Pancreas (tissue), 10 donors: ENCODE measurements around the gene MLH1. TPM values are rescaled to one million over a fixed set of nuclear protein-coding genes. Genes with fewer than 3 reads are reported as not detected.

Experiments used
- ATAC-seq, 4 donors: fragments of 200-7000 bp; cut with Tn5 transposase; one replicate each; pipeline versions ENCODE4 v1.8.0 to v1.9.1; 2020; ENCODE audit warnings: mild to moderate bottlenecking in 4 of 4, moderate library complexity in 4 of 4
- DNase-seq, 6 donors: peaks; one replicate each; pipeline ENCODE4 v3.0.0-alpha.2; 2020
- FAIRE-seq: peaks from 2 replicates; lab custom pipeline; 2012; peaks lifted over from hg19 to GRCh38; lab: Jason Lieb, UNC
- H3K27ac ChIP-seq, 4 donors: fragments of 200-600 bp; sonication (generic); 1 replicate in 3 of 4; 2 replicates in 1 of 4; pipeline versions ENCODE4 v1.5.0 to v1.8.0; 2020
- H3K27me3 ChIP-seq, 4 donors: fragments of 200-600 bp; one replicate each; pipeline ENCODE4 v1.8.0; 2021
- H3K36me3 ChIP-seq, 3 donors: fragments of 200-600 bp; sonication (generic) in 1 of 3; one replicate each; pipeline versions ENCODE4 v1.5.0 to v1.8.0; 2020 to 2021
- H3K4me1 ChIP-seq, 3 donors: fragments of 200-600 bp; one replicate each; pipeline ENCODE4 v1.8.0; 2021
- H3K4me3 ChIP-seq, 4 donors: fragments of 200-600 bp; sonication (generic) in 2 of 4; one replicate each; pipeline versions ENCODE4 v1.5.0 to v1.8.0; 2020 to 2021
- H3K9me3 ChIP-seq, 4 donors: fragments of 200-600 bp; one replicate each; pipeline ENCODE4 v1.8.0; 2021
- CTCF ChIP-seq, 4 donors: fragments of 200-600 bp; sonication (generic) in 3 of 4; IDR thresholded peaks; one replicate each; pipeline versions ENCODE4 v1.5.0 to v1.8.0; 2021; ENCODE audit warnings: antibody characterized with exemption in 4 of 4
- WGBS, 2 donors: extraction: QIAGEN DNeasy Blood & Tissue Kit; methylation state at CpG; one replicate each; pipeline ENCODE4 v1.1.7; 2013; 5-methylcytosine and 5-hydroxymethylcytosine counted together
- intact Hi-C, 3 donors: fragments of 100-400 bp; cut with DNase I; formaldehyde crosslinking; loops; one replicate each; pipeline versions ENCODE4 v1.11.1 to v1.14.2; 2022
- polyA plus RNA-seq, 2 donors: library from polyadenylated mRNA; stranded (reverse); fragments of 200-250 nt; gene quantifications; one replicate each; pipeline ENCODE4 v1.2.3, GENCODE V29; 2013
- total RNA-seq, 6 donors: library from RNA; stranded (reverse); fragmentation: NEBNext Ultra II Directional in 4 of 6; extraction: Animal tissue kit (Norgen Biotek cat#: 25700) in 4 of 6; gene quantifications; one replicate each; pipeline versions ENCODE4 v1.2.1 to v1.2.4, GENCODE V29; 2021 to 2023
- donor health status: healthy with polysubstance abuse.
- donor health status: DM: no; HTN: no; CAD: no; lungs with moderate emphysema.
- donor health status: DM: no; HTN: no; CAD: no.
- donor health status: control.
- donor health status: control.
- donor health status: Bipolar disorder and iron deficiency.
- donor health status: DM: yes; HTN: yes; CAD: no.
- donor health status: DM: no; HTN: no; CAD: no.
- donor health status: DM: no; HTN: no; CAD: no.
- donor health status: DM: yes; HTN: yes; CAD: no.

MLH1 gene
- total and polyA plus RNA-seq, 8 donors: 7.9 to 16.4 (median 13.3) TPM

GRCh38 chr3:36991147-36991546, 2.2 kb upstream of the MLH1 start:
- H3K9me3 ChIP-seq: no peaks in the 10 kb centered on the region
- H3K4me3 ChIP-seq: peak overlapping the region in 2 of 4 donors; percentile 45 to 73
- no peak for DNase-seq
- H3K36me3 ChIP-seq: peaks cover 0 to 12% (median 0%) of the 10 kb centered on the region in 3 donors
- no peak for ATAC-seq
- H3K27ac ChIP-seq: no peak overlapping the region
- TF ChIP-seq CTCF (IDR thresholded peaks at IDR 0.05): no peak
- intact Hi-C loops: no loop called here
- WGBS, 2 donors: 77 to 89% methylated on average over 3 of the region's 3 CpGs
- no peak for FAIRE-seq
- H3K4me1 ChIP-seq: peaks cover 25 to 40% (median 35%) of the 10 kb centered on the region in 3 donors
- no peaks in the 10 kb centered on the region for H3K27me3 ChIP-seq

DNA sequence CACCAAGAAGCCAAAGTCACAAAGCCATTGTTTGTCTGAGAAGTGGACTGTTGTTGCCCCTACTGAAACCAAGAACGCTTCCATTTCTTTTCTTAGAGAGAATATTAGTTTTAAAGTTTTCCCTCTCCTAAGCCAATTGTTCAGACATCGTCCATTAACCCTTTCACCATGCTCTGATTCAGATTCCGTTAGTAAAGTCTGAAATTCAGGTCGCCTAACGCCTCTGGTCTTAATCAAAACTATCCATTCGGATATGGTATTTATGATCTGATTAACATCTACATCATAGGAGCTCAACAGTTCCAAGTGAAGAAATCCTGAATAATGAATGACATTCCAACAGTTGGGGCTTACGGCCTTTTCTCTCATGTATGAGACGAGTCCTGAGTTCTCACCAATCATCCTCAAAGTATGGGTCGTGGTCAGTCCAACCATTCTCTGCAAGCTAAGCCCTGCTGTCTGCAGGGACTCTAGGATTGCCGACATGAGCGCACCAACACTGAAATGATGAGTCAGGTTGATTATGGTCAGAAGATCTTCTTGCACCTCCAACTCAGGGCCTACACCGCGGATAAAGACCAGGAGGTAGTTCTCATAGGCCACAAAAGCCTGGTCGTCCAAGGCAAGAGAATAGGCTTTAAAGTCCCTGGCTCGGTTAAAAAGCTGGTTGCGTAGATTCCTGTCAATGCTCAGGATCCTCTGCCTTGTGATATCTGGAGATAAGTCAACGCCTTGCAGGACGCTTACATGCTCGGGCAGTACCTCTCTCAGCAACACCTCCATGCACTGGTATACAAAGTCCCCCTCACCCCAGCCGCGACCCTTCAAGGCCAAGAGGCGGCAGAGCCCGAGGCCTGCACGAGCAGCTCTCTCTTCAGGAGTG, 1.2 kb upstream of the MLH1 start:
- H3K4me1 ChIP-seq: peaks cover 25 to 43% (median 35%) of the 10 kb centered on the region in 3 donors
- no peak for TF ChIP-seq CTCF (IDR thresholded peaks at IDR 0.05)
- FAIRE-seq: no peak
- WGBS, 2 donors: 9 to 13% methylated on average over 24 of the region's 24 CpGs
- DNase-seq: peak in 1 of 6 donors; percentile 15
- H3K9me3 ChIP-seq: no peaks in the 10 kb centered on the region
- no peaks in the 10 kb centered on the region for H3K27me3 ChIP-seq
- peaks cover 0 to 10% (median 0%) of the 10 kb centered on the region in 3 donors for H3K36me3 ChIP-seq
- H3K4me3 ChIP-seq: peak overlapping the region; percentile 45 to 73 (median 57)
- intact Hi-C loops: no loop called here
- peak in 2 of 4 donors; percentile 0 to 2 for ATAC-seq
- peak overlapping the region; percentile 97 to 99 (median 97) for H3K27ac ChIP-seq

DNA sequence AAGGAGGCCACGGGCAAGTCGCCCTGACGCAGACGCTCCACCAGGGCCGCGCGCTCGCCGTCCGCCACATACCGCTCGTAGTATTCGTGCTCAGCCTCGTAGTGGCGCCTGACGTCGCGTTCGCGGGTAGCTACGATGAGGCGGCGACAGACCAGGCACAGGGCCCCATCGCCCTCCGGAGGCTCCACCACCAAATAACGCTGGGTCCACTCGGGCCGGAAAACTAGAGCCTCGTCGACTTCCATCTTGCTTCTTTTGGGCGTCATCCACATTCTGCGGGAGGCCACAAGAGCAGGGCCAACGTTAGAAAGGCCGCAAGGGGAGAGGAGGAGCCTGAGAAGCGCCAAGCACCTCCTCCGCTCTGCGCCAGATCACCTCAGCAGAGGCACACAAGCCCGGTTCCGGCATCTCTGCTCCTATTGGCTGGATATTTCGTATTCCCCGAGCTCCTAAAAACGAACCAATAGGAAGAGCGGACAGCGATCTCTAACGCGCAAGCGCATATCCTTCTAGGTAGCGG, 452 bp upstream of the MLH1 start, which contains the start of gene EPM2AIP1:
EPM2AIP1 (minus strand) TSS at position 326 of the 520 bp plus-strand sequence; CDS start at position 272, 54 bp downstream.
- peak within 1 kb of the TSS; percentile 97 to 99 (median 98) for H3K27ac ChIP-seq
- WGBS, 2 donors: 0 to 1% methylated on average over 46 to 48 of the region's 48 CpGs
- no peaks in the 10 kb centered on the region for H3K9me3 ChIP-seq
- DNase-seq (peak in 4 of 6 donors; percentile 85 to 99 (median 96)), FAIRE-seq (peak; percentile 99), ATAC-seq (peak; percentile 35 to 94 (median 90))
- peaks cover 0 to 16% (median 0%) of the 10 kb centered on the region in 3 donors for H3K36me3 ChIP-seq
- no peaks in the 10 kb centered on the region for H3K27me3 ChIP-seq
- peak within 1 kb of the TSS; percentile 53 to 73 (median 57) for H3K4me3 ChIP-seq
- TF ChIP-seq CTCF (IDR thresholded peaks at IDR 0.05): no peak
- peaks cover 25 to 43% (median 35%) of the 10 kb centered on the region in 3 donors for H3K4me1 ChIP-seq
- intact Hi-C loops: no loop called here

- 83 to 95% methylated on average over 2 of the region's 2 CpGs for WGBS, 2 donors
- no peak for TF ChIP-seq CTCF (IDR thresholded peaks at IDR 0.05)
- Histone ChIP-seq H3K4me1 (no peaks in the 10 kb centered on the region), H3K36me3 (peaks cover 0 to 22% (median 21%) of the 10 kb centered on the region in 3 donors), H3K4me3 (no peak overlapping the region), H3K9me3 (no peaks in the 10 kb centered on the region), H3K27ac (no peak overlapping the region), H3K27me3 (no peaks in the 10 kb centered on the region)
- FAIRE-seq (no peak), DNase-seq (no peak), ATAC-seq (no peak)
- intact Hi-C loops: no loop called here
These were observed 21.3 kb downstream of the MLH1 start for GRCh38 chr3:37014620-37015019.
